K562 (cell line): ENCODE measurements around the gene CRIP1. TPM values are rescaled to one million over a fixed set of nuclear protein-coding genes. Genes with fewer than 3 reads are reported as not detected.

Experiments
- ATF7 ChIP-seq: fragments of 450-650 bp; IDR thresholded peaks from 2 replicates; pipeline ENCODE4 v1.7.1; 2014; ENCODE audit warnings: mild to moderate bottlenecking, moderate library complexity
- BHLHE40 ChIP-seq: IDR thresholded peaks from 2 replicates; pipeline ENCODE4 v1.6.1; 2011; ENCODE audit warnings: low read length, improper control_type of control experiment
- CCNT2 ChIP-seq: IDR thresholded peaks from 2 replicates; pipeline ENCODE4 v1.6.1; 2011; ENCODE audit warnings: borderline replicate concordance, low read depth, mild to moderate bottlenecking, moderate library complexity, mixed read lengths, low read length; ENCODE audit not compliant: insufficient read length; ENCODE audit errors: extremely low read depth
- CXXC5 ChIP-seq: fragments of 250-450 bp; sonication (Bioruptor Pico); IDR thresholded peaks from 2 replicates; pipeline ENCODE4 v1.8.0; 2022; ENCODE audit warnings: inconsistent platforms, mild to moderate bottlenecking, moderate library complexity
- FOXM1 ChIP-seq, 2 experiments: fragments of 450-650 bp in 1 of 2; sonication (generic) in 1 of 2; formaldehyde crosslinking in 1 of 2; IDR thresholded peaks; 2 replicates each; pipeline versions ENCODE4 v1.6.1 to v1.9.0; 2017 to 2022; ENCODE audit warnings: low read depth in 2 of 2, mild to moderate bottlenecking in 2 of 2, missing genetic modification reagents in 1 of 2, moderate library complexity in 1 of 2
- HDAC3 ChIP-seq: fragments of 450-650 bp; IDR thresholded peaks from 2 replicates; pipeline ENCODE4 v1.6.1; 2018; ENCODE audit warnings: borderline replicate concordance, mild to moderate bottlenecking, moderate library complexity; ENCODE audit not compliant: partially characterized antibody
- HMG20B ChIP-seq: fragments of 250-450 bp; sonication (Bioruptor Pico); IDR thresholded peaks from 2 replicates; pipeline ENCODE4 v1.5.0; 2021; ENCODE audit warnings: mild to moderate bottlenecking
- KAT7 ChIP-seq: sonication (generic); formaldehyde crosslinking; IDR thresholded peaks from 2 replicates; pipeline ENCODE4 v1.8.0; 2022; ENCODE audit warnings: missing genetic modification reagents, mild to moderate bottlenecking, borderline replicate concordance
- MAFG ChIP-seq: fragments of 450-650 bp; conservative IDR thresholded peaks from 2 replicates; pipeline ENCODE4 v1.6.1; 2016; ENCODE audit warnings: missing genetic modification characterization, missing compliant biosample characterization
- MIER1 ChIP-seq: fragments of 450-650 bp; IDR thresholded peaks from 2 replicates; pipeline ENCODE4 v1.6.1; 2016; ENCODE audit warnings: antibody characterized with exemption, mild to moderate bottlenecking, low read depth
- NFRKB ChIP-seq: fragments of 450-650 bp; IDR thresholded peaks from 2 replicates; pipeline ENCODE4 v1.6.1; 2016; ENCODE audit warnings: low read depth
- PHB2 ChIP-seq: fragments of 450-650 bp; IDR thresholded peaks from 2 replicates; pipeline ENCODE4 v1.6.1; 2017; ENCODE audit warnings: low read depth
- POLR2G ChIP-seq: fragments of 200-400 bp; formaldehyde crosslinking; IDR thresholded peaks from 2 replicates; pipeline ENCODE4 v1.6.1; 2017; ENCODE audit warnings: low read depth, mild to moderate bottlenecking, antibody characterized with exemption, low read length, moderate library complexity
- POLR3G ChIP-seq: IDR thresholded peaks from 2 replicates; pipeline ENCODE4 v1.6.1; 2011; ENCODE audit not compliant: insufficient read length, insufficient replicate concordance; ENCODE audit errors: extremely low read depth
- SAFB ChIP-seq: fragments of 200-400 bp; formaldehyde crosslinking; IDR thresholded peaks from 2 replicates; pipeline ENCODE4 v1.6.1; 2017; ENCODE audit warnings: low read depth, low read length, borderline replicate concordance
- SMC3 ChIP-seq: conservative IDR thresholded peaks from 2 replicates; pipeline ENCODE4 v1.6.1; 2011; ENCODE audit warnings: low read depth, low read length, improper control_type of control experiment; ENCODE audit not compliant: insufficient read depth
- ZNF41 ChIP-seq: fragments of 250-450 bp; sonication (Bioruptor Pico); conservative IDR thresholded peaks from 2 replicates; pipeline ENCODE4 v1.4.0; 2020; ENCODE audit warnings: mild to moderate bottlenecking
- ZNF695 ChIP-seq: fragments of 450-650 bp; formaldehyde crosslinking; IDR thresholded peaks from 2 replicates; pipeline ENCODE4 v1.4.0; 2020; ENCODE audit warnings: mild to moderate bottlenecking, moderate library complexity
- polyA plus RNA-seq, 8 experiments: library from polyadenylated mRNA; depleted of rRNA in 4 of 8; stranded (reverse) in 5 of 8; unstranded in 3 of 8; fragments of >200 nt; fragmentation: Nextera tagmentation in 2 of 8; fragmentation: Illumina TruSeq in 1 of 8; extraction: Ambion mirVana in 2 of 8; extraction: Trizol in 1 of 8; gene quantifications; 2 replicates each; pipeline versions ENCODE4 v1.2.1 to v1.2.3, GENCODE V29; 2011 to 2014; ENCODE audit warnings: inconsistent platforms in 1 of 8, missing spikeins in 1 of 8
- total RNA-seq, 7 experiments: library from RNA; depleted of rRNA in 6 of 7; stranded (reverse); fragments of >200 nt in 6 of 7; fragmentation: Illumina TruSeq in 2 of 7; extraction: Trizol in 2 of 7; gene quantifications; 2 replicates each; pipeline versions ENCODE4 v1.2.1 to v1.2.3, GENCODE V29; 2011 to 2021; ENCODE audit warnings: low replicate concordance in 1 of 7
- TF ChIP-seq, protein P1 (sequence below): IDR thresholded peaks from 2 replicates; pipeline ENCODE4 v1.6.1; 2014; ENCODE audit warnings: antibody characterized with exemption
- TF ChIP-seq, protein P2 (sequence below), 3 experiments: IDR thresholded peaks in 2 of 3; conservative IDR thresholded peaks in 1 of 3; 2 replicates each; pipeline ENCODE4 v1.5.1; 2011 to 2012; ENCODE audit warnings: low read length in 3 of 3, mild to moderate bottlenecking in 3 of 3, control low read depth in 2 of 3, improper control_type of control experiment in 1 of 3, inconsistent platforms in 1 of 3, low read depth in 1 of 3, mixed read lengths in 1 of 3, moderate library complexity in 1 of 3; ENCODE audit not compliant: insufficient read depth in 2 of 3
- TF ChIP-seq, protein P3 (sequence below): conservative IDR thresholded peaks from 2 replicates; pipeline ENCODE4 v1.6.1; 2011; ENCODE audit warnings: low read depth, mild to moderate bottlenecking, low read length; ENCODE audit not compliant: control insufficient read depth
- TF ChIP-seq, protein P4 (sequence below): fragments of 250-450 bp; sonication (Bioruptor Pico); IDR thresholded peaks from 2 replicates; pipeline ENCODE4 v1.4.0; 2020; ENCODE audit warnings: mild to moderate bottlenecking, moderate library complexity

CRIP1 gene
- total and polyA plus RNA-seq, 9 of the 15 experiments (the other 6 are each of a cell fraction or from before 2014, with no cell fraction given), result 0.11 to 0.58 (median 0.14) TPM; not detected in 6

DNA sequence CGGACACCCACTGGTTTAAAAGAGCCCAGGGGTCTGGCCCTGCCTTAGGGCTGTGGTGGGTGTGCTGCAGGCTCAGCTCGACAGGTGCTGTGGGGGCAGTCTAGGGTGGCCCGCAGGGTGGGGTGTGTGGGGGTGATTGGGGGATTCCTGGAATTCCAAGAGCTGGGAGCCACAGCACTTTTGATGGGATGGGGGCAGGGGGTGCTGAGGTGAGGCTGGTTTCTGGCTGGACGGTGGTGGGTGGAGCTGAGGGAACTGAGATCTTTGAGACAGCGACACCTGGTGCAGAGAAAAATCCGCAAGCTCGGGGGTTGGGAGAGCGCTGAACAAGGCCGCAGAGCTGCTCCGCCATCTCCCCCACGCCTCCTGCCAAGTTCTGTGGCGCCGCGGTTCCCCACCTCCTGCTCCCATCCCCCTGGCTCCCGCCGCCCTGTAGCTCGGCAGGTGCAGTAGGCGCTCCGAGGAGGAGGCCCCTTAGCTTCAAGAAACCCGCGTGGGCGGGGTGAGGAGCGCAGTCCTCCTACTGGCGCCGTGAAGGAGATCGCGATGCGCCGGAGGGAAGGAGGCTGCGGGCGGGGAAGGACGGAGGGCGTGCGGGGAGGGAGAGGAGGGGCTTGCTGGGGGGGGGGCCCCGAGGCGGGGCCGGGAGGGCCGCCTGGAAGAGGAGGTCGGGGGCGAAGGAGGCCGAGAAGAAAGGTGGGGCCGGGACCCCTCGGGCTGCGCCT, 3.0 kb downstream of the CRIP1 start (continued):
- no peak for TF ChIP-seq MIER1
- TF ChIP-seq, protein P1, sequence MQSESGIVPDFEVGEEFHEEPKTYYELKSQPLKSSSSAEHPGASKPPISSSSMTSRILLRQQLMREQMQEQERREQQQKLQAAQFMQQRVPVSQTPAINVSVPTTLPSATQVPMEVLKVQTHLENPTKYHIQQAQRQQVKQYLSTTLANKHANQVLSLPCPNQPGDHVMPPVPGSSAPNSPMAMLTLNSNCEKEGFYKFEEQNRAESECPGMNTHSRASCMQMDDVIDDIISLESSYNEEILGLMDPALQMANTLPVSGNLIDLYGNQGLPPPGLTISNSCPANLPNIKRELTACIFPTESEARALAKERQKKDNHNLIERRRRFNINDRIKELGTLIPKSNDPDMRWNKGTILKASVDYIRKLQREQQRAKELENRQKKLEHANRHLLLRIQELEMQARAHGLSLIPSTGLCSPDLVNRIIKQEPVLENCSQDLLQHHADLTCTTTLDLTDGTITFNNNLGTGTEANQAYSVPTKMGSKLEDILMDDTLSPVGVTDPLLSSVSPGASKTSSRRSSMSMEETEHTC, result no peak
- TF ChIP-seq HDAC3, result no peak
- no peak for TF ChIP-seq BHLHE40
- TF ChIP-seq, protein P2, sequence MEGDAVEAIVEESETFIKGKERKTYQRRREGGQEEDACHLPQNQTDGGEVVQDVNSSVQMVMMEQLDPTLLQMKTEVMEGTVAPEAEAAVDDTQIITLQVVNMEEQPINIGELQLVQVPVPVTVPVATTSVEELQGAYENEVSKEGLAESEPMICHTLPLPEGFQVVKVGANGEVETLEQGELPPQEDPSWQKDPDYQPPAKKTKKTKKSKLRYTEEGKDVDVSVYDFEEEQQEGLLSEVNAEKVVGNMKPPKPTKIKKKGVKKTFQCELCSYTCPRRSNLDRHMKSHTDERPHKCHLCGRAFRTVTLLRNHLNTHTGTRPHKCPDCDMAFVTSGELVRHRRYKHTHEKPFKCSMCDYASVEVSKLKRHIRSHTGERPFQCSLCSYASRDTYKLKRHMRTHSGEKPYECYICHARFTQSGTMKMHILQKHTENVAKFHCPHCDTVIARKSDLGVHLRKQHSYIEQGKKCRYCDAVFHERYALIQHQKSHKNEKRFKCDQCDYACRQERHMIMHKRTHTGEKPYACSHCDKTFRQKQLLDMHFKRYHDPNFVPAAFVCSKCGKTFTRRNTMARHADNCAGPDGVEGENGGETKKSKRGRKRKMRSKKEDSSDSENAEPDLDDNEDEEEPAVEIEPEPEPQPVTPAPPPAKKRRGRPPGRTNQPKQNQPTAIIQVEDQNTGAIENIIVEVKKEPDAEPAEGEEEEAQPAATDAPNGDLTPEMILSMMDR (IDR thresholded peaks at IDR 0.05 in 2 of 3, conservative IDR thresholded peaks at IDR 0.05 in 1 of 3; ENCODE audit: insufficient read depth in 2 of 3, low read depth in 1 of 3, low read length in 3 of 3), result peak; percentile 67 to 76 (median 72)
- no peak for TF ChIP-seq NFRKB
- TF ChIP-seq POLR2G, result peak; percentile 69; the same call in 1 of the 2 replicates
- TF ChIP-seq ZNF41, result no peak
- no peak for TF ChIP-seq POLR3G
- TF ChIP-seq, protein P3, sequence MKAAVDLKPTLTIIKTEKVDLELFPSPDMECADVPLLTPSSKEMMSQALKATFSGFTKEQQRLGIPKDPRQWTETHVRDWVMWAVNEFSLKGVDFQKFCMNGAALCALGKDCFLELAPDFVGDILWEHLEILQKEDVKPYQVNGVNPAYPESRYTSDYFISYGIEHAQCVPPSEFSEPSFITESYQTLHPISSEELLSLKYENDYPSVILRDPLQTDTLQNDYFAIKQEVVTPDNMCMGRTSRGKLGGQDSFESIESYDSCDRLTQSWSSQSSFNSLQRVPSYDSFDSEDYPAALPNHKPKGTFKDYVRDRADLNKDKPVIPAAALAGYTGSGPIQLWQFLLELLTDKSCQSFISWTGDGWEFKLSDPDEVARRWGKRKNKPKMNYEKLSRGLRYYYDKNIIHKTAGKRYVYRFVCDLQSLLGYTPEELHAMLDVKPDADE, result no peak
- TF ChIP-seq ZNF695 (CRISPR knock-in tag), result no peak
- peak; percentile 50 for TF ChIP-seq CXXC5 (CRISPR knock-in tag)
- no peak for TF ChIP-seq PHB2
- TF ChIP-seq SAFB, result peak; percentile 40; the same call in 1 of the 2 replicates
- TF ChIP-seq, protein P4, sequence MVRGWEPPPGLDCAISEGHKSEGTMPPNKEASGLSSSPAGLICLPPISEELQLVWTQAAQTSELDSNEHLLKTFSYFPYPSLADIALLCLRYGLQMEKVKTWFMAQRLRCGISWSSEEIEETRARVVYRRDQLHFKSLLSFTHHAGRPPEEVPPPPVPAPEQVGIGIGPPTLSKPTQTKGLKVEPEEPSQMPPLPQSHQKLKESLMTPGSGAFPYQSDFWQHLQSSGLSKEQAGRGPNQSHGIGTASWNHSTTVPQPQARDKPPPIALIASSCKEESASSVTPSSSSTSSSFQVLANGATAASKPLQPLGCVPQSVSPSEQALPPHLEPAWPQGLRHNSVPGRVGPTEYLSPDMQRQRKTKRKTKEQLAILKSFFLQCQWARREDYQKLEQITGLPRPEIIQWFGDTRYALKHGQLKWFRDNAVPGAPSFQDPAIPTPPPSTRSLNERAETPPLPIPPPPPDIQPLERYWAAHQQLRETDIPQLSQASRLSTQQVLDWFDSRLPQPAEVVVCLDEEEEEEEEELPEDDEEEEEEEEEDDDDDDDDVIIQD, result no peak
- no peak for TF ChIP-seq MAFG (tag)
- peak; percentile 23; the same call in 1 of the 2 replicates for TF ChIP-seq ATF7
- peak; percentile 17 for TF ChIP-seq CCNT2
- no peak for TF ChIP-seq HMG20B (CRISPR knock-in tag)
- TF ChIP-seq FOXM1 (IDR thresholded peaks at IDR 0.05; ENCODE audit: low read depth), result no peak
- TF ChIP-seq FOXM1 (CRISPR knock-in tag; IDR thresholded peaks at IDR 0.05; ENCODE audit: low read depth), result no peak
- no peak for TF ChIP-seq KAT7 (CRISPR knock-in tag)
- TF ChIP-seq SMC3, result peak; percentile 44; the same call in 1 of the 2 replicates
